Endodermal cell (in vitro differentiated cells): Measurements from ENCODE around the gene MEX3A. TPM values are rescaled to one million over a fixed set of nuclear protein-coding genes. Genes with fewer than 3 reads are reported as not detected.

ENCODE experiments used
- DNase-seq: peaks from one replicate; pipeline ENCODE4 v3.0.0-alpha.2; 2017
- H3K27ac ChIP-seq: 2 replicates; pipeline ENCODE4 v1.5.1; 2013; ENCODE audit warnings: mild to moderate bottlenecking, low read depth, low read length, moderate library complexity
- H3K27me3 ChIP-seq: 2 replicates; pipeline ENCODE4 v1.6.1; 2013; ENCODE audit warnings: mild to moderate bottlenecking, low read length, moderate library complexity; ENCODE audit not compliant: insufficient read depth, control insufficient read depth, poor library complexity, severe bottlenecking
- H3K36me3 ChIP-seq: 2 replicates; pipeline ENCODE4 v1.7.0; 2013; ENCODE audit warnings: mild to moderate bottlenecking, low read length, moderate library complexity; ENCODE audit not compliant: control insufficient read depth, insufficient read depth
- H3K4me1 ChIP-seq: one replicate; pipeline ENCODE4 v1.7.0; 2013; ENCODE audit warnings: low read length; ENCODE audit not compliant: control insufficient read depth, insufficient read depth
- H3K4me3 ChIP-seq: 2 replicates; pipeline ENCODE4 v1.5.1; 2013; ENCODE audit warnings: mild to moderate bottlenecking, low read length, moderate library complexity
- H3K9ac ChIP-seq: 2 replicates; pipeline ENCODE4 v1.6.1; 2013; ENCODE audit warnings: mild to moderate bottlenecking, low read length, moderate library complexity; ENCODE audit not compliant: poor library complexity, severe bottlenecking; ENCODE audit errors: extremely low read depth
- H3K9me3 ChIP-seq: 2 replicates; pipeline ENCODE4 v1.6.1; 2013; ENCODE audit warnings: mild to moderate bottlenecking, low read length, moderate library complexity; ENCODE audit not compliant: control insufficient read depth
- H3K27ac Mint-ChIP-seq: 2 replicates; pipeline ENCODE4 v1.8.0; 2020; ENCODE audit warnings: mixed read lengths
- H3K27me3 Mint-ChIP-seq: 2 replicates; pipeline ENCODE4 v1.8.0; 2021; ENCODE audit warnings: mild to moderate bottlenecking, mixed read lengths; ENCODE audit not compliant: insufficient read depth
- H3K36me3 Mint-ChIP-seq: 2 replicates; pipeline ENCODE4 v1.8.0; 2020; ENCODE audit warnings: low read depth, mixed read lengths
- H3K4me1 Mint-ChIP-seq: 2 replicates; pipeline ENCODE4 v1.8.0; 2020; ENCODE audit warnings: mixed read lengths
- H3K4me3 Mint-ChIP-seq: 2 replicates; pipeline ENCODE4 v1.8.0; 2020; ENCODE audit warnings: mild to moderate bottlenecking, moderate library complexity, mixed read lengths
- H3K9me3 Mint-ChIP-seq: 2 replicates; pipeline ENCODE4 v1.8.0; 2020; ENCODE audit warnings: mild to moderate bottlenecking, mixed read lengths
- CTCF ChIP-seq: fragments of 200-600 bp; sonication (generic); conservative IDR thresholded peaks from 2 replicates; pipeline ENCODE4 v1.5.0; 2021; ENCODE audit warnings: antibody characterized with exemption, mild to moderate bottlenecking
- WGBS, 2 experiments: methylation state at CpG; one replicate each; pipeline versions ENCODE4 v1.1.5 to v1.1.7; 2013; ENCODE audit warnings: missing lambda C conversion rate in 2 of 2, mixed read lengths in 1 of 2; ENCODE audit not compliant: insufficient coverage in 1 of 2, insufficient read length in 1 of 2; 5-methylcytosine and 5-hydroxymethylcytosine counted together
- total RNA-seq, 2 donors: library from RNA; stranded (reverse); fragmentation: NEBNext Ultra II Directional in 1 of 2; extraction: Animal tissue kit (Norgen Biotek cat#: 25700) in 1 of 2; gene quantifications; 2 replicates in 1 of 2; 3 replicates in 1 of 2; pipeline ENCODE4 v1.2.1, GENCODE V29; 2021

The MEX3A gene
- total RNA-seq, 2 donors from 2014 or later, result 91.8 to 94.3 TPM

DNA sequence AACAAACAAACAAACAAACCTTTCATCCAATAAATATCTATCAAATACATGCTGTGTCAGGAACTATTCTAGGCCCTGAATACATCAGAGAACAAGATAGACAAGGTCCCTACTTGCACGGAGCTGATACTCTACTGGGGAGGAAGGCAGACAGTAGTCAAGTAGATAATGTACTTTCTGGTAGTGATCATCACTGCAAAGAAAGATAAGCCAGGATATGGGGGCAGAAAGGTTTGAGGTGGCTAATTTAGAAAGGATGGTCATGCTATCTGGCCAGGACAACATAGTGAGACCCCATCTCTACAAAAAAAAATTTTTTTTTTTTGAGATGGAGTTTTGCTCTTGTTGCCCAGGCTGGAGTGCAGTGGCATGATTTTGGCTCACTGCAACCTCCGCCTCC lies 9.3 kb upstream of the MEX3A start:
- Mint-ChIP-seq H3K27ac (no peak overlapping the region), H3K4me3 (no peak overlapping the region)
- WGBS, 2 experiments, result 97 to 100% methylated on average over 2 of the region's 2 CpGs

GRCh38 chr1:156090840-156091188 lies 8.5 kb upstream of the MEX3A start:
- Mint-ChIP-seq H3K4me3 (no peak overlapping the region), H3K36me3 (peaks cover 47% of the 10 kb centered on the region), H3K9me3 (no peaks in the 10 kb centered on the region), H3K27ac (peak overlapping the region; percentile 89), H3K4me1 (peaks cover 15% of the 10 kb centered on the region), H3K27me3 (no peaks in the 10 kb centered on the region)
- Histone ChIP-seq H3K9ac (no peak overlapping the region), H3K4me1 (no peaks in the 10 kb centered on the region), H3K27me3 (no peaks in the 10 kb centered on the region), H3K36me3 (peaks cover 44% of the 10 kb centered on the region), H3K4me3 (no peak overlapping the region), H3K9me3 (no peaks in the 10 kb centered on the region), H3K27ac (no peak overlapping the region)
- DNase-seq, result peak; percentile 97
- WGBS, 2 experiments, result 51 to 52% methylated on average over 14 of the region's 14 CpGs
- TF ChIP-seq CTCF, result peak; percentile 94

More for the DNA sequence above, 9.3 kb upstream of the MEX3A start:
- no peak for DNase-seq
- TF ChIP-seq CTCF, result no peak
- H3K4me1 Mint-ChIP-seq, result peaks cover 8% of the 10 kb centered on the region
- Histone ChIP-seq H3K27me3 (no peaks in the 10 kb centered on the region), H3K4me1 (no peaks in the 10 kb centered on the region), H3K27ac (no peak overlapping the region), H3K4me3 (no peak overlapping the region), H3K9ac (no peak overlapping the region), H3K36me3 (peaks cover 51% of the 10 kb centered on the region), H3K9me3 (no peaks in the 10 kb centered on the region)
- H3K9me3 Mint-ChIP-seq, result no peaks in the 10 kb centered on the region
- H3K36me3 Mint-ChIP-seq, result peaks cover 46% of the 10 kb centered on the region
- no peaks in the 10 kb centered on the region for H3K27me3 Mint-ChIP-seq

DNA sequence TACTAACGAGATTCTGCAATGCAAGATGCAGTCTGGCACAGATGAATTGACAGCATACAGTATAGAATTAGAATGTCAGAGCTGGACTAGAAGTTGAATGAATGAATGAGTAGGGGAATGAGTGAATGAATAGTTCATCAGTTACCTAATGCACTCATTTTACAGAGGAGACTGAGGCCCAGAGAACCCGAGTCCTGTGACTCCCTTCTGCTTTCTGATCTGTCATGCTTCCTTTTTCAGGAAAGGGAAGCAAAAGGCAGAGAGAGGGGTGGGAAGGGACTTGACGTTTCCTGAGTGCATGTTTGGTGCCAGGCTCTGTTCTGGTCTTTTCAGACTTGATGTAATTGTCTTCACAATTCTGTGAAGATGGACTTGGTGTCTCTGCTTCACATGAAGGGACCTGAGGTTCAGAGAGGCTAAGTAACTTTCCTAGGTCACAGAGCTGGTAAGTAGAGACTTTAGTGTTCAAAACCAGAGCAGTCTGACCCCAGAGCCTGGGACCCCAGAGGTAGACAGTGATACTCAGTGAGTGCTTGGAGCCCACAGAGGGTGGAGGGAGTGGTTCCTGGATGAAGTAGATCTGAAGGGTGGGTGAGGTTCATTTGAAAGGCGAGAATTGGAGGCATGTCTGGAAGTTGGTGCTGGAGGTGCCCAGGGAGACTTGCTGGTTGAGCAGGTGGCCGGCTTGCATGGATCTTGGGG lies 8.0 kb upstream of the MEX3A start:
- Histone ChIP-seq H3K27ac (no peak overlapping the region), H3K4me1 (no peaks in the 10 kb centered on the region), H3K4me3 (no peak overlapping the region), H3K36me3 (peaks cover 40% of the 10 kb centered on the region), H3K9ac (no peak overlapping the region), H3K9me3 (no peaks in the 10 kb centered on the region), H3K27me3 (no peaks in the 10 kb centered on the region)
- H3K27ac Mint-ChIP-seq, result peak overlapping the region; percentile 80
- WGBS, 2 experiments, result 56 to 96% methylated on average over 2 to 5 of the region's 5 CpGs
- TF ChIP-seq CTCF, result no peak
- H3K27me3 Mint-ChIP-seq, result no peaks in the 10 kb centered on the region
- H3K4me1 Mint-ChIP-seq, result peaks cover 17% of the 10 kb centered on the region
- H3K4me3 Mint-ChIP-seq, result no peak overlapping the region
- H3K9me3 Mint-ChIP-seq, result no peaks in the 10 kb centered on the region
- H3K36me3 Mint-ChIP-seq, result peaks cover 44% of the 10 kb centered on the region
- no peak for DNase-seq
